OCI-LY7 (cell line): ENCODE data around the gene SEC24B.

Experiments used
- CTCF ChIP-seq: fragments of 200-600 bp; sonication (generic); conservative IDR thresholded peaks from 2 replicates; pipeline ENCODE4 v1.5.1; 2014; ENCODE audit warnings: mild to moderate bottlenecking, antibody characterized with exemption, low read length, moderate library complexity, mixed read lengths
- EZH2phosphoT487 ChIP-seq: fragments of 200-600 bp; sonication (generic); IDR thresholded peaks from 2 replicates; pipeline ENCODE4 v1.6.1; 2018; ENCODE audit warnings: low read depth, borderline replicate concordance, mild to moderate bottlenecking, mixed run types, antibody characterized with exemption, low read length, moderate library complexity, mixed read lengths

GRCh38 chr4:109385260-109385659 lies 48.4 kb upstream of the SEC24B start:
- TF ChIP-seq CTCF: no peak
- no peak for TF ChIP-seq EZH2phosphoT487
